Anterior cingulate cortex (tissue), 58 donors: ENCODE measurements around the gene MBNL3.

Experiments
- DNase-seq, 58 donors: peaks; one replicate each; lab custom pipeline; 2025; lab: John Stamatoyannopoulos, UW

MBNL3 gene, protein sequence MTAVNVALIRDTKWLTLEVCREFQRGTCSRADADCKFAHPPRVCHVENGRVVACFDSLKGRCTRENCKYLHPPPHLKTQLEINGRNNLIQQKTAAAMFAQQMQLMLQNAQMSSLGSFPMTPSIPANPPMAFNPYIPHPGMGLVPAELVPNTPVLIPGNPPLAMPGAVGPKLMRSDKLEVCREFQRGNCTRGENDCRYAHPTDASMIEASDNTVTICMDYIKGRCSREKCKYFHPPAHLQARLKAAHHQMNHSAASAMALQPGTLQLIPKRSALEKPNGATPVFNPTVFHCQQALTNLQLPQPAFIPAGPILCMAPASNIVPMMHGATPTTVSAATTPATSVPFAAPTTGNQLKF

DNA sequence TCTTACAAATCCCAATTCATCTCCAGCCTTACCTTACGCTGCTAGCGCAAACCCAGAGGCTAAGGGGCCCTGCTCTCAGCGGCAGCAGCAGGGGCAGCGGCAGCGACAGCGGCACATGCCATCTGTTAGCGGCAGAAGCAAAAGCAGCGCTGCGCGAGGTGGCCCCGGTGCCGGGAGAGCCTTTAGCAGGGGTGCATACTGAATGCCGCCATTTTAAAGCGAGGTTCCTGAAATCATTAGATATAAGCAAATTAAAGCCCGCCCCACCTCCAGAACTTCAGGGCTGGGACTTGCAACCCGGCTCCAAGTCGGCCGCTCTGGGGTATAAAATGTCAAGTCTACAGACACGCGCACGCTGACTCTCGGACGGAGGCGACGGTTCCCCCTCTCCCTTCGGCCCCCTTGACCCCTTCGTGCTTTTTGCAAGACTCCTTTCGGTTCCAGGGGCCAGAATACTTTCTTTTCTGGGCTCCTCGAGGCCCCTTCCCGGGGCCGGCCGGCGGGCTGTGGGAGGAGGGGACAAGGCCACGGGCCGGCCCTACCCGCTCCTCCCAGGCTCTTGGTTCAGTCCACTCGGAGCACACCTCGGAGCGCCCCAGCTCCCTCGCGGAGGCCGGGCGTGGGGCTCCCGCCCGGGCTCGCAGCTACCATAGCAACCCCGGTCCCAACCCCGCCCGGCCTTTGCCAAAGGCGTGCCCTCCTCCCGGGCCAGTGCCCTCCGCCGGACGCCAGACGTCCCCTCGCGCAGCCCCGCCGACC, at the start of gene MBNL3:
Gene MBNL3, minus strand, starts transcription at position 220 of the 759 bp plus-strand sequence. CDS start 49,427 bp downstream, outside the sequence.
- peak in 41 of 58 donors; percentile 0 to 59 (median 23) for DNase-seq

DNA sequence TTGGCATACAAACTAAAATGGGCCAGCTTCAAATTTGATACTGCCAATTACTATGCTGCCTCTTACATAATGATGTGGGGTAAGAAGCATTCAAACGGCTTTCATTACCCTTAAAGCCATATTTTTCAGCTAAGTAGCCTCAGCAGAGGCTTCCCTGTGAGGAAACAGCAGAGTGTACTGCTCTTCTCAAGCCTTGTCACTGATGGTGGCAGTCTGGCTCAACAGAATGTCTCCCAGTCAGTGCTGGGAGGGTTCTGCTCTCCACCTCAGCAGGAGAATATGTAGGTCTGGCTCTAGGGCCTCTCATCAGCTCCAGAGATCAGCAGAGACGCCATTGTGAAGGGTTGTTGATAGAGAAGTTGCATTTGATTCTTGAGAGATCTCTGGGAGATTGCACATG, 44.6 kb upstream of the MBNL3 start:
- no peak for DNase-seq

DNA sequence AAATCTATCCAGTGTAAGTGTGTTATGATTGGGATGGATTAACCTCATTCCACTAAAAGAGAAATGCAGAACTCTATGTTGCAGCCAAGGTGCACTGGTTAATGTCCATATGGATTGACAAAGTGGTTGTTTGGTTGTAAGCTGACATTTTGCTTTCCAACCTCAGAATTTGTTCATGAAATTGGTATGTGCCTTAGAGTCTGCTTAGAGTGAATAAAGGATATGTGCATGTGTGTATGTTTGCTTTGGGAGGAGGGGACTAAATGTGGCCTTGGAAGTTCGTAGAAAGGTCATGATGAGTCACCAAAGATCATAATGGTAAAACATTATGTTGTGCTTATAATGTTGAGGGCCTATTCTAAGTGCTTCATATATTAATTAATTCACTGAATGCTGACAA, 44.1 kb upstream of the MBNL3 start:
- no peak for DNase-seq

DNA sequence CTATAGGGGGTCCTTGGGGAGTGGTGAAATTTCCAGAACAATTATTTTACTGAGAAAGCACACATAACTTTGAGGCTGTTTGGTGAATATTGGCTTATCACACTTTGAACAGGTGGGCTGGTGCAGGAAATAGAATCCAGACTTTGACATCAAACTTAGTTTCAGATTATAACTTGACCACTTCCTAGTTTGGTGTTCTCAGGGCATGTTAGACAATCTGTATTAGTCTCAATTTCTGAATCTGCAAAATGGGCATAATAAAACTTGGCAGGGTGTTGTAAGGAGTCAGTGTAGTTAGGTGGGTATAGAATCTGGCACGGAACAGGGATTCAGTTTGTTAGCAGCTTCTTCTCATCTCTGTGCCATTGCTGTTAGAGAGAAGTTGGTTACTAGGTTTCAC, 43.3 kb upstream of the MBNL3 start:
- no peak for DNase-seq

DNA sequence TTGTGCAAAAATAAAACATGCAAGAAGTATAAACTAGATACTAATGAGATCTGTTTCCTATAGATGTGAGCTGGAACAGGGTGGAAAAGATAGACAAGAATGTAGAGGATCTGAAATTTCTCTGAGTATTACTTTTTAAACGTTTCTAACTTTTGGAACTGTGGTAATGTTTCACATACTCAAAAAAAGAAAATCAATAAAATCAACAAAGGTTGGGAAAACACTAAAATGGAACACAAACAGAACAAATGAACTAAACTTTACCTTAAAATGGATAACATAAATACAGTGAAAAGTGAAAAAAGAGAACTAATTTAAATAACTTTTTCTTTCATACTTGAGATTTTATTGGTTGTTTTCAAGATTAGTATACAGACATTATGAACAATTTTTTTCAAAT, 32.0 kb upstream of the MBNL3 start:
- DNase-seq: no peak

DNA sequence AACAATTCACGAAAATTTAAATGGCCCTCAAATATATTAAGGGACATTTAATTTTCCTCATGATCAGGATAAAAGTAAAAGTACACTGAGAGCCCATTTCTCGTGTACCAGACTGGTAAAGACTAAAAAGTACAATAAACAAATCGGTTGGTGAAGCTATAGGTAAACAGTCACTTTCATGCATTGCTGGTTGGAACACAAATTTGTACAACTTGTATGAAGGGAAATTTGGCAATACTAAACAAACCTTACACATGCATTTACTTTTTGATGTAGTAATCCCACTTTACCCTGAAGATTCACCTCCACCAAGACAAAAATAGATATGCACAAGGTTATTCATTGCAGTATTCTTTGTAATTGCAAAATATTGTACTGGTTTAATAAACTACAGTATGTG, 31.4 kb upstream of the MBNL3 start:
- DNase-seq: no peak

DNA sequence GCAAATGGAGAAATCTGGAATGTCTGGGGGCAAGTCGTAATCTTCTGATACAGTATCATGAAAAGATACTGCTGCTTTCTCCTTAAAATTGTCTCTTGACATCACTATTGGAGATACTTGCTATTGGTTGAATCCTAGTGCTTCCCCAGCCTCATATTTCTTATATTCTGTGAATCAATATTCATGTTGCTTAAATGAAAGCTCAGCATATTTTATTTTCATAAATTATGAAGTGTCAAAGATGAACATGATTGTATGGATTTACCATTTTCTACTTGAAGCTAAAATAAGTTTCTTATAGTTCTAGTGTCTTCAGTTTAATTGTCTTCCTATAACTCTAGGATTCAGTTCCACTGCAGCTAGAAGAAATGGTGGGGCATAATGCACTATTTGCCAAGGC, 29.6 kb upstream of the MBNL3 start:
- DNase-seq: no peak

DNA sequence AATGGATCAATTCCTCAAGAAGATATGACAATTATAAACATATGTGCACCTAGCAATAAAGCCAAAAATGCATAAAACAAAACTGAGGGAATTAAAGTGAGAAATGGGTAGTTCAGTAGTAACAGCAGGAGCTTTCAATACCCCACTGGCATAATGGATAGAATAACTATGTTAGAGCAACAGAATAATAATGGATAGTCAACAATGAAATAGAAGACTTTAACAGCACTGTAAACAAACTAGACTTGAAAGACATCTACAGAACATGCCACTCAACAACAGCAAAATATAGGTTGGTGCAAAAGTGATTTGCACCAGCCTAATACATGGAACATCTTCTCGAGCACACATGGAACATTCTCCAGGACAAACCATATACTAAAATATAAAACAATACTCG, 20.0 kb upstream of the MBNL3 start:
- no peak for DNase-seq

DNA sequence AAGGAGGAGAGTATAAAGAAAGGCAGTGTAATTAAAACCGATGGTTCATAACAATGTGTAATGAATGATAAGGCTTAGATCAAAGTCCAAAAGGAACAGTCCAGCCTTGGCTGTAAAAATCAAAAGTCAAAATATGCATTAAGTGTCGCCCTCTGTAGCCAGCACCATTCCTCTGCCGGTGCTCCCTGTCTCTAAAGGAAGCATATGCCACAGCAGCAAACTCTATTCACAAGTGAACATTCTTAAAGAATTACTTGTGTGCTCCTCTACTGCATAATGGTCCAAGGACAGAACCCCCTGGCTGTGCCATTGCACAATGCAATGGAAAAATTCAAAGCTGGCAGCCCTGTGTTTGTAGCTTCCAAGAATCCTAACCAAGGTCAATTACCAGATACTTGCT, 16.3 kb upstream of the MBNL3 start:
- no peak for DNase-seq

DNA sequence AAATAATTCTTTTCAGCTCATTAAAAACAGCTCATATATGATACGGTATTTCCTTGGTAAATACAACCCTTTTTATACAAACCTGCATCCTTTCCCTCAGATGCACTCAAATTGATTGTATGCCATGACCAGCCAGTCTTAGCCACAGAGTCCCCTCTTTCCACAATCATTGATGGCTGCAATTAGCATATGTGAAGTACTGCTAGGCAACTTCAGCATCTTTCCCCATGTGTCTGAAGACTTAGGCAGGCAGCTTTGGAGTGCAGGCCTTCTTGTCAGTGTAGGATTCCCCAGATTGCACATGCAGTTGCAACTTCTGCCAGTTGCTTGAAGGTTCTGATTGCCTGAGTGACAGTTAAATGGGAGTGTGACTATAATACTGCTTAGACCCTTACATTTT, 15.6 kb upstream of the MBNL3 start:
- DNase-seq: no peak

DNA sequence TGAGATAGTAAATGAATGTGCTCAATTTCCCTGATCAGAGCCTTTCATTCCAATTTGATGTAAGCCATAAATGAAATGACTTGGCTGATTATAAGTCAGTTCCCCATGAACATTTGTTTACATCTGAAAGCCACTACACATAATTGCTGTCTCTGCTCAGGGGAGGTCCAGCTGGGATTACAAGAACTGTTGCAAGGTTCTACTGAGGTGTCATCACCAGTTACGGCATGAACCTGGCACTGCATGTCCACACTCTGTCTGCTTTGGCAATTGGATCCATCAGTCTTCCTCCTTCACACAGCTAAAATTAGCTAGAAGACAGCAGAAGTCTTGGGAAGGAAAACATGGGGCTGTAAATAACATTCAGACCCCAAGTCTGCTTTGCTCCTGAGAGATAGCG, 12.8 kb upstream of the MBNL3 start:
- no peak for DNase-seq

DNA sequence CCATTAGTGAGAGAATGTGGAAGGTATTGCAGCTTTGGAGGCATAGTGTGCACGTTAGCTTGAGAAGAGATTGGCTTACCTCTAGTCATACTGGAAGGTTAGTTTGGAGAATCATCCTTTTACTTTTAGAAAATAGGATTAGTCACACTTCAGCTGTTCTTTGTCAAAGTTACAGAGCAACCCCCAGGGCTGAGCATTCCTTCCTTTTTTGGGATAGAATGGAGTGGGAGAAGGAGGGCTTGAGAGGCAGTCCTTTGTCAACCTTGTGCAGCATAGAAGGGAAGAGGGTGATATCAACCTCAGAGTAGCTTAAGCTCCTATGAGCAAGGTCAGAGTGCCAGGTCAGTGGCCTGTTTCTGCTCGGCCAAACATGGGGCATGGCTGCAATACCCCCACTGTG, 8.6 kb upstream of the MBNL3 start:
- no peak for DNase-seq

DNA sequence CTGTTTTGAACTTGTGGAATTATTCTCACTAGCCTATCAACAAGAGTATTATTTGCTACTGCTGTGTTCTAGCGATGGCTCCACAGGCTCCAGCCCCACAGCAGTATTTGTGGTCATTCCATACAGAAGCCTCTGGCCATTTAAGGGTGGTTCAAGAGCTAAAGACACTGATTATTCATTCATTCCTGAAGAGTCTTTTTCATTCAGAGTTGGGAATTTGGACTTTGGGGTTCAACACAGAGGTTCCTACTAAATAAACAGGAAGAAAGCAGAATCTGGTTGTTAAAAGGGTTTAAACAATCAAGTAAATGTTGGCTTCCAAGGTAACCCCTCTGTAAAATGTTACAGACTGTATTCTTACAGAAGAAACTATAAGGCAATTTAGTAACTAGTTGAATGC, 4.3 kb upstream of the MBNL3 start:
- DNase-seq: no peak

DNA sequence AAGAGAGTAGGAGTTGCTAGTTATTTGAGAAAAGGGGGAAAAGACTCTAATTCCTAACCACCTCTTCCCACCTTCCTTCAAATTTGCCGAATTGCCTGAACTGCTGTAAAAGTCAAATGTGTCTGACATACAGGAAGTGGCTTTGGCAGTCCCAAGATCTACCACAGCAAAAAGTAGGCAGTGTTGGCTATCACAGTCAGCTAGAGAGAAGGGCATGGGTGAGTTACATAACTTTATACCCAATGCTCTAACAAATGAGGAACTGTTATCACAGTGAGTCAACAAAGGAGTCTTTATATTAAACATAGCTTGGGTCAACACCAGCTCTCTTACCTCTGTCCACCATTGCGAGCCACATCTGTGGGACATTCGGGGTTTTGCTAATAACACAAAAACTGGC, 2.4 kb upstream of the MBNL3 start:
- DNase-seq: peak in 5 of 58 donors; percentile 0 to 15 (median 3)

DNA sequence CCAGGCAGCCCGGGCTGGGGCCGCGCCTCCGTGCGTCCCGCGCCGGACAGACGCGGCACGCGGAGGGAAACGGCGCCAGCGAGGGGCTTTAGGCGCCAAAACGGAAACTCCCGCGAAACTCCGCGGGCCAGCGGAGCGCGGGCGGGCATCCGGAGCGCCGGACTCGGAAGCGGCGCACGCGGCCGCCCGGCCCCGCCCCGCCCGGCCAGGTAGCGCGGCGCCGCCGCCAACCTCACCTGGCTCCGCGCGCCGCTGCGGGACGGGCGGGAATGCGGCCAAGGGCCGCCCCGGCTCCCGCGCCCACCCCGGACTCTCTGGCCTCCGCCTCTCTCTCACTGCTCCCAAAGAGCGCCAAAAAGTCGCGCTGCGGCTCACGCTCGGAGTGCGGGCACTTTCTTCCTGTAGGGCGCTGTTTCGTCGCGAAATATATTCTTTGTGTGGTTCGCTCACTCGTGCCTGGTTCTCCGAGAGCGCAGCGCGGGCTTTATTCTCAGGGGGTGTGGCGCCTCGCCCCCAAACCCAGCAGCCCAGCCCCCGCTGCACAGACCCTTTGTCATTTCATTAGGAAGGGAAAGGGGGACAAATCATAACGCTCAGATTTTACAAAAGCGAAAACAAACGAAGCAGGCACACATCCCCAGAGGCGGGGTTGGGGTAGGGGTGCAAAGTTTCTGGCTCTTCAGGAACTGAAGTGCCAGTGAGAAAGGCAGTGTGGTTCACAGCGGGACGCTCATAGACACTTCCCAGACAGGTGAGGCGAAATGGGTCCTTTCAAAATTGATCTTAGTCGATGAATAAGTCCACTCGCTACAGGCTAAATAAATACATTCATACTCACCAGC, 961 bp upstream of the MBNL3 start:
- DNase-seq: peak in 19 of 58 donors; percentile 0 to 23 (median 5)

DNA sequence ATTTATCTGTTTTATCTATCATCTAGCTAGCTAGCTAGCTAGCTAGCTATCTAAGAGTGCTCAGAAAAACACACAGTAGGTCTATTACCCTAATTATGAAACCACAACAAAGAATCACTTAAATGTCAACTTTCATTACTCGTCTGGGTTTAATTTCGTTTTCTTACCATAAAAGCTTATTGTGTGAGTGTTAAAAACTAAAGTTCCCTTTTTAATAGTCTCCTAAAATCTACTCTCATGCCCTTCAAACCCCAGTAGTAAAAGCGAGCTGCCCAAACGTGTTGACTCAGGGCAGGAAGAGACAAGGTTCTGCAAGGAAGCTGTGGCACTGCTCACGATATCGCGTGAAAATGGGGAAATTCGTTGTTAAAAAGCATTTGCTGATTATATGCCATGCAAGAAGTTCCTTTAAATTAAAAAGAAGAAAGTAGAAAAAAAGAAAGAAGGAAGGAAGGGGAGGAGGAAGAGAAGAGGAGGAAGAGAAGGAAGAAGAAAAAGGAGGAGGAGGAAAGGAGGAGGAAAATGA, 595 bp downstream of the MBNL3 start:
- no peak for DNase-seq

DNA sequence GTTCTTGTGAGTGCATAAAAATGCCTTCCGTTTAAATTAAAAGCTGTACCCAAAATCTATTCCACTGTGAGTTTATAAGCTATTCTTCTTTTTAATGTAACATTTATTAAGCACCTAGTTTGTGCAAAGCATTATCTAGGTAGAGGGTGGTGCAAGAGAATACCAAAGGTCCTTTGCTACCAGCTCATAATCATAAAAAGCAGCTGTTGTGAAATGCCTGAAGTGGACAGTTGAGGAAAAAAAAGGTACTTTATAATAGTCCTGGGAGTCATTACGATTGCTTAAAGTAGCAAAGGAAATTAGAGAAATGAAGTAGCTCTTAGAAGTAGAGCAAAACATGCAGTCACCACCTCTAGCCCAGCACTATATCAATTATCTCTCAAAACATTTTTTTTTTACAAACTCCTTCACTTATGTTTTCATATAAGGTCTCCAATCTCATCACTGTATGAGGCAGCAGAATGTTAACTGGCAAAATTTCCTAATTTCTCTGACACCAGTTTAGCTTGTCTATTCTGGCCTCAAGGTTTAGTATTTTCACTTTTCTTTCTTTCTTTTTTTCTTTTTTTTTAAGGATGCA, 2.1 kb downstream of the MBNL3 start:
- DNase-seq: no peak

DNA sequence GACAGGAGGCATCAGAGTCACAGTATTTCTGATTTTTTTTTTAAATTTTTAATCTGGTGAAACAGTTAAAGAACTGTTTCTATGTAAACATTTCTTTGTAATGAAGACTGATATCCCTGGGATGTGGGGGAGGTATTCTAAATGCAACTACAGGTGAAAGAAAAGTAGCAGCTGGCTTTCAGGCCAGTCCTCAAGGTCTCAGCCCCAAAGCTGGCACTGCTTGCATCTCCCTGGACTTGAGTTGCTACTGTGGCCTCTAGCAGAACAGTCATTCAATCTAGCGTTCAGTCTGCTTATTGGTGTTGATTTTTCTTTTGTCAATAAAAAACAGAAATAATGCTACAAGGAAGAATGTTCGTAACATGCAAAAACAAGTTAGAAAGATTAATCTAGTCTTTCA, 4.9 kb downstream of the MBNL3 start:
- no peak for DNase-seq

DNA sequence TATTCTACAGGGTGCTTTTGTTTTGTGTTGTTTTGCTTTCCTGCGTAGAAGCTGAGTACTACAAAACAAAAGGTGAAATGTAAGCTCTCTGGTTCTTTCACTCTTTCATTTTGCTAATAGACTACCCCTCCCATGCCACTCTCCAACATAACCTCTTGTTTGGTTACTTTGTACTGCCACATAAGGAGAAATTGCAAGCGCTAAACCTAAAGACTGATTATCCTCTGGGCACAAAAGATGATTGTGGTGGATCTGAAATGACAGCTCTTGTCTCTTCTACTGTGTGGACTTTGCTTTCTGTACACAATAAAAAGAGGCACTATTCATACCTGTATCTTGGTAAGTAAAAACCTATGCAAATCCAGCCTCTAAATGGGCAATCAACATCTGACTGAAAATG, 5.3 kb downstream of the MBNL3 start:
- DNase-seq: no peak

DNA sequence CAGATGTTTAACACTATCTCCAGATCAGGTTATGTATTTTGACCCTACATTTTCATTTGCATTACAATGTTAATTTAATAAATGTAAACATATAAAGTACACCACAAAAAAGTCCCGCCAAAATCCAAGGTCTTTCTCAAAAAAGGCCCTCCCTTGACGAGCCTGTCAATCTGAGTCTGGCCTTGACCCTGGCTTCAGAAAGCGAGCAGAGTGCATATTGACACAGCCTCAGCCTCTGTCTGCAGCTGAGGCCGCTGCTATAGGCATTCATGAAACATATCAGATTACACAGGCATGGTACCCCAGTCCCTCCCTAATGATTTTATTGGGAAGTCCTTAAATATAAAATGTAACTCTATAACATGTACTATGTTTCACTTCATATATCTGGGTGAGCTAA, 6.2 kb downstream of the MBNL3 start:
- no peak for DNase-seq

DNA sequence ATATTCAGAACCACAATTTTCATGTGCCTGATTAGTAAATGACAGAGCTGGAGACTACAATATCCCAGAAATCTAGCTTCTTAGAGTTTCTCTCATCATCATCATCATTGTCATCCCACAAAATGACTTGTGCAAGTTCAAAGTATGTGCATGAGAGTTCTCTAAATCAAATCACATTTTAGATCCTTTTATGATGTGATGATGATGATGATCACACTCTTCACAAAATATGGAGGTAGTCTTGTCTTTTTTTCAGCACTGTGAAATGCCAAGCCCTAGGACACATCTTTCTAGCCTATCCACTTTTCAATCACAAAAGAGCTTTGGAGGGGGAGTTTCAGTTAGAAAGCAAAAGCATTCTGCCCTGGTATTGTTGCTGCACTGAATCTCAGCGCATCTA, 7.4 kb downstream of the MBNL3 start:
- DNase-seq: no peak
